H1 (cell line): ENCODE data around the gene INSIG1.

Experiments
- CEBPB ChIP-seq: IDR thresholded peaks from 2 replicates; pipeline ENCODE4 v1.6.1; 2012; ENCODE audit warnings: low read depth, low read length
- CTCF ChIP-seq, 3 experiments: IDR thresholded peaks; 1 replicate in 2 of 3; 2 replicates in 1 of 3; pipeline versions ENCODE4 v1.5.1 to v1.6.1; 2011; ENCODE audit warnings: low read length in 3 of 3, mild to moderate bottlenecking in 3 of 3, inconsistent platforms in 2 of 3, low read depth in 1 of 3, moderate library complexity in 1 of 3; ENCODE audit not compliant: insufficient read depth in 1 of 3; ENCODE audit errors: control extremely low read depth in 1 of 3
- EP300 ChIP-seq, 2 experiments: IDR thresholded peaks; 1 replicate in 1 of 2; 2 replicates in 1 of 2; pipeline ENCODE4 v1.6.1; 2011 to 2012; ENCODE audit warnings: low read depth in 2 of 2, low read length in 2 of 2, mild to moderate bottlenecking in 2 of 2, borderline replicate concordance in 1 of 2, inconsistent platforms in 1 of 2, moderate library complexity in 1 of 2
- EZH2 ChIP-seq: fragments of 200-600 bp; sonication (generic); IDR thresholded peaks from 2 replicates; pipeline ENCODE4 v1.7.1; 2012; ENCODE audit warnings: low read depth, mild to moderate bottlenecking, moderate library complexity, low read length, inconsistent platforms; ENCODE audit not compliant: severe bottlenecking
- GABPA ChIP-seq: IDR thresholded peaks from 2 replicates; pipeline ENCODE4 v1.6.1; 2011; ENCODE audit warnings: mild to moderate bottlenecking, low read length, moderate library complexity, borderline replicate concordance; ENCODE audit not compliant: insufficient read depth
- POLR2A ChIP-seq, 2 experiments: IDR thresholded peaks; 1 replicate in 1 of 2; 2 replicates in 1 of 2; pipeline ENCODE4 v1.6.1; 2011; ENCODE audit warnings: low read depth in 2 of 2, low read length in 2 of 2, mild to moderate bottlenecking in 2 of 2; ENCODE audit errors: control extremely low read depth in 1 of 2
- POLR2AphosphoS5 ChIP-seq: IDR thresholded peaks from 2 replicates; pipeline ENCODE4 v1.6.1; 2011; ENCODE audit warnings: low read depth, low read length
- RAD21 ChIP-seq, 2 experiments: IDR thresholded peaks in 1 of 2; conservative IDR thresholded peaks in 1 of 2; 2 replicates each; pipeline ENCODE4 v1.6.1; 2011; ENCODE audit warnings: low read depth in 2 of 2, low read length in 2 of 2, improper control_type of control experiment in 1 of 2, inconsistent platforms in 1 of 2, mild to moderate bottlenecking in 1 of 2, moderate library complexity in 1 of 2
- SAP30 ChIP-seq: fragments of 300-600 bp; sonication (generic); IDR thresholded peaks from 2 replicates; pipeline ENCODE4 v1.7.1; 2012; ENCODE audit warnings: low read length, moderate library complexity, mild to moderate bottlenecking, inconsistent platforms; ENCODE audit not compliant: insufficient read depth, insufficient replicate concordance
- SP4 ChIP-seq: IDR thresholded peaks from 2 replicates; pipeline ENCODE4 v1.6.1; 2012; ENCODE audit warnings: low read length, inconsistent platforms

GRCh38 chr7:155267436-155267835, 30.2 kb upstream of the INSIG1 start:
- TF ChIP-seq GABPA: no peak
- TF ChIP-seq CTCF (IDR thresholded peaks at IDR 0.05; ENCODE audit: control extremely low read depth in 1 of 3, insufficient read depth in 1 of 3, low read depth in 1 of 3, low read length in 3 of 3): no peak
- TF ChIP-seq POLR2A (IDR thresholded peaks at IDR 0.05; ENCODE audit: control extremely low read depth in 1 of 2, low read depth in 2 of 2, low read length in 2 of 2): no peak
- no peak for TF ChIP-seq CEBPB
- no peak for TF ChIP-seq EZH2
- no peak for TF ChIP-seq SAP30
- no peak for TF ChIP-seq RAD21 (IDR thresholded peaks at IDR 0.05 in 1 of 2, conservative IDR thresholded peaks at IDR 0.05 in 1 of 2; ENCODE audit: low read depth in 2 of 2, low read length in 2 of 2)
- no peak for TF ChIP-seq POLR2AphosphoS5
- TF ChIP-seq SP4: no peak
- TF ChIP-seq EP300 (IDR thresholded peaks at IDR 0.05; ENCODE audit: borderline replicate concordance in 1 of 2, low read depth in 2 of 2, low read length in 2 of 2): no peak
